Hematopoietic multipotent progenitor cell treated with erythropoietin and hydrocortisone succinate and interleukin-3 and kit ligand, for 8 days (in vitro differentiated cells): ENCODE data around the gene SCNN1A.

Source experiments
- DNase-seq: peaks from one replicate; pipeline ENCODE4 v3.0.0-alpha.2; 2015

Gene SCNN1A

GRCh38 chr12:6375269-6376078 is at the start of gene SCNN1A:
SCNN1A (minus strand) TSS chr12:6375563; CDS start chr12:6374783, 780 bp downstream.
- no peak for DNase-seq

- peak; percentile 38 for DNase-seq
Measured at GRCh38 chr12:6424866-6425265, 49.5 kb upstream of the SCNN1A start.

GRCh38 chr12:6424008-6424347 is 48.6 kb upstream of the SCNN1A start:
- no peak for DNase-seq

- DNase-seq: peak; percentile 96
Measured at GRCh38 chr12:6423267-6424007, 48.1 kb upstream of the SCNN1A start.

DNA sequence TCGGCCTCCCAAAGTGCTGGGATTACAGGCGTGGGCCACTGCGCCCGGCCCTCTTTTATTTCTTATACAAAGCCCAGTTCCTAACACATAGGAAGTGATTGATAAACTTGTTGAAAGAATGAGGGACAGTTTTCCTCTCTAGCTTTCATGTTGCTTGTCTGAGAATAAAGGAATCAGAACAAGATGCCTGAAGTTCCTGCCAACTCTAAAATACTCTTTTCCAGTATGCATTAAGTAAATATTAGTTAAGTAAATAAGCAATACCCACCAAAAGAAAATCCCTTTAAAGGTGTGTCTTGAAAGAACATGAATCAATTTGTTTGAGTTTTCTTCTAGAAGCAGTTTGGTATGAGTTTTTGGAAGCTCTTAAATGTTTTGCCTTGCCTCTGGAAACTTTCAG is 45.0 kb upstream of the SCNN1A start:
- no peak for DNase-seq

GRCh38 chr12:6418796-6419195 is 43.4 kb upstream of the SCNN1A start:
- DNase-seq: no peak

GRCh38 chr12:6416596-6416995 is 41.2 kb upstream of the SCNN1A start:
- DNase-seq: no peak

DNA sequence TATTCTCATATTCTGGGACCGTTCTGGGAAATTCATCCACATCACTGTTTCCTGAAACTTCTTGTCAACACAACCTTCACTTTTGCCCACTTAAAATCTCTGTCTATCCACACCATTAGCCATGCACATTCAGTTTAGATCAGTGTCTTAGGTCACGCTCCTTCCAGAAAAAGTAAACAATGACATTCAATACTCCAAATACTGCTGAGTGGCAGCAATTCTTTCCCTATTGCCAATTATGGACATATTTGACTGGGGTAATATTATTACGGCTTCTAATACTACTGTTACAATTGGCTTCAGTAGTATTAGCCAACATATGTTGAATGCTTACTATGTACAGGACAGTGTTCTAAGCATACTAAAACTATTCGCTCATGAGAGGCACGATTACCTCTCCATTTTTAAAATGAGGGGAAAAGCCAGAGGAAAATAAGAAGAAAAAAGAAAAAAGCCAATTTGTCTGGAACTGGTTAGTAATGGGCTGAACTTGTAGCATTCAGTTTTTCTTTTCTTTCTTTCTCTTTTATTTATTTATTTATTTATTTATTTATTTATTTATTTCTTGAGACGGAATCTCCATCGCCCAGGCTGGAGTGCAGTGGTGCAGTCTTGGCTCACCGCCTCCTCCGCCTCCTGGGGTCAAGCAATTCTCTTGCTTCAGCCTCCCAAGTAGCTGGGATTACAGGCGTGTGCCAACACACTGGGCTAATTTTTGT is 32.0 kb upstream of the SCNN1A start:
- no peak for DNase-seq

DNA sequence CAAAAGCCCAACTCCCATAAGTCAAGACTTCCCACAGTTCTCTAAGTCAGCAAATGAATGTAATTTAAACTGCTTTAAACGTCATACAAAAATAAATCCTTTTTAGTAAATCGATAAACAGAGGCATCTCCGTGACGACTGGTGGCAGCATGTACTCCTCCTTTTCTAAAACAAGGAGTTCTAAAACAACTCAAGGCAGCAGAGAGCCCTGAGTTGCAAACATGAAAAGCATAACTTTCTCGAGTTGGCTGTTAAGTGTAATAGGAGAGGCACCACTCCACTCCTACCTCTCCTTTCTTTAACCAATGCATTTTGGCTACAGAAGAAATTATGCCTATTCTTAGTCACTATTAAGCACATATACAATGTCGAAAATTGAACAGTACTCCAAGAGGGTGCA is 30.6 kb upstream of the SCNN1A start:
- DNase-seq: no peak

DNA sequence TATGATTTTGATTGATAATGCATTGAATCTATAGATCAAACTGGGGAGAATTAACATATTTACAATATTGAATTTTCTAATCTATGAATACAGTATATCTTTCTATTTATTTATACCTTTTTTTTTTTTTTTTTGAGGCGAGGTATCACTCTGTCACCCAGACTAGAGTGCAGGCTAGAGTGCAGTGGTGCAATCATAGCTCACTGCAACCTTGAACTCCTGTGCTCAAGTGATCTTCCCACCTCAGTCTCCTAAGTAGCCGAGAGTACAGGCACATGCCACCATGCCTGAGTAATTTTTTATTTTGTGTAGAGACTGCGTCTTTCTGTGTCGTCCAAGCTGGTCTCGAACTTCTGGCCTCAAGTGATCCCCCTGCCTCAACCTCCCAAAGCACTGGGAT is 29.0 kb upstream of the SCNN1A start:
- no peak for DNase-seq

DNA sequence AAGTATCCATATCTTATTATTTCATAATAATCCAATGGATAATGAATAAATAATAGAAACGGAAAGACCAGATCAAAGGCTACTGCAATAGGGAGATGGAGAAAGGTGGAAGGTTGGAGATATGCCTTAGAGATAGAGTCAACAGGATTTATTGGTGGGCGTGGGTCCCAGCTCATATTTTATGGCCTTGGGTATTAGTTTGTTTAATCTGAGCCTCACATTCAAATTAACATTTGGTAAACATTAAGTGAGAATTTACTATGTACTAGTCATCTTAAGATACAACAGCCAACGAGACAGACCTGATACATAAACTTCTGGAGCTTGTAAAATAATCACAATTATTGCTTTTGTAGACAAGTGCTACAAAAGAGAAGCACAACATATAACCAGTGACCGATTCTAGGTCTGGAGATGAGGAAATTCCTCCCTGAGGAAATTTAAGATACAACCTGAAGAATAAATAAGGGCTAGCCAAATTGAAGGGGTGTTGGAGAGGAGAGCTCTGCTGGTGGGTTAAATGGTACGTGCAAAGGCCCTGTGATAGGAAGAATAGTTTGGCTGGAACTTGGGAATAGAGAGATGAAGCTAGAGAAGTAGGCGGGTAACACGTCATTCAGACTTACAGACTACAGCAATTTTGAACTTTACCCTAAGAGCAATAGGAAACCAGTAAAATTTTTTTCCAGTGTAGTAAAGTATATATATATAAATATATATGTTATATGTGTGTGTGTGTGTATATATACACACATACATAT is 24.7 kb upstream of the SCNN1A start:
- no peak for DNase-seq

- DNase-seq: no peak
Measured at GRCh38 chr12:6396031-6396430, 20.7 kb upstream of the SCNN1A start.

- no peak for DNase-seq
Measured at GRCh38 chr12:6394398-6394797, 19.0 kb upstream of the SCNN1A start.

DNA sequence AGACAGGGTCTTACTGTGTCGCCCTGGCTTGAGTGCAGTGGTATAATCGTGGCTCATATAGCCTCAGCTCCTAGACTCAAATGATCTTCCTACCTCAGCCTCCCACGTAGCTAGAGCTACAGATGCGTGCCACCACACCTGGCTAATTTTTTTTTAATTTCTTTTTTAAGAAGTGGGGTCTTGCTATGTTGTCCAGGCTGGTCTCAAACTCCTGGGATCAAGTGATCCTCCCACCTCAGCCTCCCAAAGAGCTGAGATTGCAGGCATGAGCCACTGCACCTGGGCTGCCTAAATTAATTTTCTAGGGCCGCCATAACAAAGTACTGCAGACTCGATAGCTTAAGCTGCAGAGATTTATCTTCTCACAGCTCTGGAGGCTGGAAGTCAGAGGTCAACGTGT is 17.7 kb upstream of the SCNN1A start:
- DNase-seq: no peak

- no peak for DNase-seq
Measured at GRCh38 chr12:6392504-6392903, 17.1 kb upstream of the SCNN1A start.

GRCh38 chr12:6391013-6391412 is 15.7 kb upstream of the SCNN1A start:
- no peak for DNase-seq

DNA sequence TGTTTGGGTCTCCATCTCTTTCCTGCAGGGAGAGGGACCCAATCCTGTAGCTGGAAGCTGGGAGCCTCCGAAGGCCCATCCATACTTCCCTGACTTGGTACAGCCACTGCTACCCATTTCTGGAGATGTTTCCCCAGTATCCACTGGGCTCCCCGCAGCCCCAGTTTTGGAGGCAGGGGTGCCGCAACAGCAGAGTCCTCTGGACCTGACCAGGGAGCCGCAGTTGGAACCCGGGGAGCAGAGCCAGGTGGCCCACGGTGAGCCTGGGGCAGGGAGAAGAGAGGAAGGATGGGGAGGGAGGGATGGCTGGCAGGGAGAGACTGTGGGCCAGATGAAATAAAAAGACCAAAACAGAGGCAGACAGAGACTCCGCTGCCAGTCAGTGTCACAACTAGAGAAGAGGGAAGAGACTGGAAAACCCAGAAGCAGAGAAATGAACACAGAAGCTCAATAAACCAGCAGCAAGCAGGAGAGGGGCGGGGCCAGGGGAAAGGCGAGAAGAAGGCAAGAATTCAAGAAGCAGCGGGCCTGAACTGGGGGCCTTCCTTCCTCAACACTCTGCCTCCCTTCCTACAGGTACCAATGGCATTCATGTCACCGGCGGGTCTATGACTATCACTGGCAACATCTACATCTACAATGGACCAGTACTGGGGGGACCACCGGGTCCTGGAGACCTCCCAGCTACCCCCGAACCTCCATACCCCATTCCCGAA is 14.9 kb upstream of the SCNN1A start:
- no peak for DNase-seq

GRCh38 chr12:6387541-6387940 is 12.2 kb upstream of the SCNN1A start:
- no peak for DNase-seq

DNA sequence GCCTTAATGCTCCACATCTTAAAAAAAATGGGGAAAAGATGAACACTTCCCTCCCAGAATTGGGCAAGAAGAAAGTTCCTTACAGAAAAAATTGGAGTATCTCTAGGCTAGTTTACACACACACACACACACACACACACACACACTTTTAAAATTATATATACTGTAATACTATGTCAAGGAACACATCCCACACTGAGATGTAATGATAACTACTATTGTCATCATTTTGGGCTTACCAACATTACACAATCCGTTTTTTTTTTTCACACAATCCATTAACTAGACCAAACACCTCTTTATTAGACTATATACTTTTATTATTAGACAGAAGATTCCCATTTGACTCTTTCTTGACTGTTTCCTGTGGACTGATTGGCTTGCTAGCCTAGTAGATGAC is 11.1 kb upstream of the SCNN1A start:
- no peak for DNase-seq

- DNase-seq: no peak
Measured at GRCh38 chr12:6386038-6386437, 10.7 kb upstream of the SCNN1A start.

- no peak for DNase-seq
Measured at GRCh38 chr12:6384499-6385436, 9.4 kb upstream of the SCNN1A start.
